ENCODE results near the gene FCHO2.

Gene FCHO2

DNA sequence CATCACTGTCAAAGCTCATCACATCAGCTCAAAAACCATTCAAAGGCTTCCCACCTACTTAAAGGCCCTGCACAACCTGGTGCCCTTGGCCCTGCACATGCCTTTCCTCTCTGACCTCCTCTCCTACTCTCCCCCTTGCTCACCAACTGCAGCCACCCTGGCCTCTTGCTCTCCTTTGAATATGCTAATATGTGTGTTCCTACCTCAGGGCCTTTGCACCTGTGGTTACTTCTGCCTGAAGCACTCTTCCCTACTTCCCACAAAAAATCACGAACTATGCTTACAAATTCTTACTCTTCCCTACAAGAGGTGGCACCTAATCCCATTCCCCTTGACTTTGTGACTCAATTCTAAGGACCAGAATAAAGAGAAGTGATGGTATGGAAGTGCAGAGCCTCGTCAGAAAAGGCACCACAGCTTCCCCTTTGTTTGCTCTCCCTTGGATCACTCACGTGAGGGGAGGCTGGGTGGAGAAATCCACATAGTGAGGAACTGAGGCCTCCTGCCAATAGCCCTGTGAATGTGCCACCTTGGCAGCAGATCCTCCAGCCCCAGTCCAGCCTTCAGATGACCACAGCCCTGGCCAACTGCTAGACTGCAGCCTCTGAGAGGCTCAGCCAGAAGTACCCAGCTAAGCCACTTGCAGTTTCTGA is 161.4 kb downstream of the FCHO2 start:
- TF ChIP-seq, protein P1, sequence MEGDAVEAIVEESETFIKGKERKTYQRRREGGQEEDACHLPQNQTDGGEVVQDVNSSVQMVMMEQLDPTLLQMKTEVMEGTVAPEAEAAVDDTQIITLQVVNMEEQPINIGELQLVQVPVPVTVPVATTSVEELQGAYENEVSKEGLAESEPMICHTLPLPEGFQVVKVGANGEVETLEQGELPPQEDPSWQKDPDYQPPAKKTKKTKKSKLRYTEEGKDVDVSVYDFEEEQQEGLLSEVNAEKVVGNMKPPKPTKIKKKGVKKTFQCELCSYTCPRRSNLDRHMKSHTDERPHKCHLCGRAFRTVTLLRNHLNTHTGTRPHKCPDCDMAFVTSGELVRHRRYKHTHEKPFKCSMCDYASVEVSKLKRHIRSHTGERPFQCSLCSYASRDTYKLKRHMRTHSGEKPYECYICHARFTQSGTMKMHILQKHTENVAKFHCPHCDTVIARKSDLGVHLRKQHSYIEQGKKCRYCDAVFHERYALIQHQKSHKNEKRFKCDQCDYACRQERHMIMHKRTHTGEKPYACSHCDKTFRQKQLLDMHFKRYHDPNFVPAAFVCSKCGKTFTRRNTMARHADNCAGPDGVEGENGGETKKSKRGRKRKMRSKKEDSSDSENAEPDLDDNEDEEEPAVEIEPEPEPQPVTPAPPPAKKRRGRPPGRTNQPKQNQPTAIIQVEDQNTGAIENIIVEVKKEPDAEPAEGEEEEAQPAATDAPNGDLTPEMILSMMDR (conservative IDR thresholded peaks at IDR 0.05) = no peak
- no peak for TF ChIP-seq ZFX (IDR thresholded peaks at IDR 0.05)
- no peak overlapping the region for H3K27ac ChIP-seq

DNA sequence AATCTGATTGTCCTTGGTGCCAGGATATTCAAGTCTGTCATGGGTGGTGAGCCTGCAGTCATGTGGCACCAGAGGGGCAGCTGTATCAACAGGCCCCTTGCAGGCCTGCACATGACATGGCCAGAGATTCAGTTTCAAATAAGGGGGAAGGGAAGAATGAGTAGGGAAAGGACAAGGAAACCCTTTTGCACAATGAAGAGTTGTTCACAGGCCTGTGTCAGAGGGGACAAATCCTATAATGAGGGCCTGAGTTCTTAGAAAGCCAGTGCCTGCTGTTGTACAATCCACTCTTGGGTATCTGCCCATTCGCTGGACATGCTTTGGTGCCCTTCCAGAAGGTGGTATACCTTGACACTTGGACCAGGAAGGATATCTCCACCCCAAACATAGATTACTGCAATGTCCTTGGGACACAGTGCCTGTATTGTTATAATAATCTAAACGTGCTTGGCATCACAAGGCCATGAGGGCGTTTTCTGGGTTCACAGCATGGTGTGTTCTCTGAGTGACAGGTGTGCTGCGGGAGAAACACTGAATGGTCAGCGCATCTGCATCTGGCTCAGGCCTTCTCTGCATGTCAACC is 162.6 kb downstream of the FCHO2 start:
- TF ChIP-seq, protein P1 (conservative IDR thresholded peaks at IDR 0.05) = no peak
- TF ChIP-seq ZFX (IDR thresholded peaks at IDR 0.05) = no peak
- H3K27ac ChIP-seq = no peak overlapping the region

DNA sequence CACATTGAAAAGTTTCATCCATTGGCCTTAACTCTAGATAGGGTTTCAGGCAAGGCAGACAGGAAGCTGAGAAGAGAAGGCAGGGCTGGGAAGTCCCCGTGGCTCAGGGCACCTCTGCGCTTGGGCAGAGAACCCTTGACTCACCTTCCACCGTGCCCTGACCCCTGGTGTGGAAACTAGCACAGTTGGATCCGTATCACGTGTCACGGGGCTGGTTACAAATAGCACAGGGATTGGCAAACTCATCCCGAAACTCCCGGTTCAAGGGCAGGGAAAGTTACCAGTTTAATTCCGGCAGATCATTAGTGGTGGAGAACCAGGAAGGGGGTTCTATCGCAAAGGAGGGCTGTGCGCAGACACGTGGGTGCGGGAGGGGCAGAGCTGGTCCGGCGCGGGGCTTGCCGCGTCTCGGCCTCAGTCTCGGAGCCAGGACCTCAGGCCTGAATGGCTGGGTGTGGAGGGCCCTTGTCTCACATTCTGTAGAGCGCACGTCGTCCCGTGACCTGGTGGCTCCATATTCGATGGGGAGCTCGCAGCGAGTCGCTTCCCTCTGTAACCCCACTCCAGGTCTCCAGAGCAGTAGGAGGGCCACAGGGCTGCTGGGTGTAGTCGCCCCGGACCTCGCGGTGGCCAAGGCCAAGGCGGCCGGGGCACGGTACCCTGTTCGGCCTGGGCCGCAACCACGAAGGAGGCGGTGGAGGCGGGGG is 163.8 kb downstream of the FCHO2 start:
- TF ChIP-seq, protein P1 (conservative IDR thresholded peaks at IDR 0.05) = no peak
- no peak for TF ChIP-seq ZFX (IDR thresholded peaks at IDR 0.05)

DNA sequence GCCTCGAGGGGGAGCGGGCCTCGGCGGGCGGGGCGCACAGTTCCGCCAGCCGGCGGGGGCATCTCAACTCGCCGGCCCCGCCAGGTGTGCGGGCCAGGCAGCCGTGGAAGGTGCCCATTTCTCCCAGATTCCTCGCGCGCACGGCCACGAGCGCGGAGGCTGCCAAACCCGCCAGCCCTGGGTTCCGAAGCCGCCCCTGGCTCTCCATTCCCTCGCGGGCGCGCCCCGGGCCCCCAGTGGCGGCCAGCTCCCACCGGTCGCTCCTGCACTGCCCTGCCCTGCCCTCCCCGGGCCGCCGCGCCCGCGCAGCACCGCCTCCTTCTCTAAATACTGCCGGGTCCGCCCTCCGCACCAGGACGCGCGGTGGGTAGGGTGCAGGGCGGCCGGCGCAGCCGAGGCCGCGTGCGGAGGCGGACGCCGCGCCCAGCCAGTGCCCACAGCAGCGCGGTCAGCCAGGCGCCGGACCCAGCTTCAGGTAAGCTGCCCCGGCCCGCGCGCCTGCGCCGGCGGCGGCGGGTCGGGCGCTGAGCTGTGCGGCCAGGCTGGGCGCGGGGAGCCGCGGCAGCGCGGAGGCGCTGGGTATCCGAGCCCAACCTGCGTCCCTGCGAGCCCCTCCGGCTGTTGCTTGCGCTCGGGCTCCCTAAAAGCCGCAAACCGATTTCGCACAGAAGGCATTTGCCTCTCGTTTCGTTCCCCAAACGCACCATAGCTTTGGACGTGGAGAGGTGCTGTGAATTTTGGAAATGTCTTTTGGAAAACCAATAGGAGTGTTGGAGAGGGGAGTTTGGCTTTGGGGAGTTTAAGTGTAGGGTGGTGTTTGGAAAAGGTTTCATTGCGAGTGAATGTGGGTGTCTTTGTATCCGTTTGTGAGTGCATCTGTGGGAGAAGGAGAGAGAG is 164.6 kb downstream of the FCHO2 start, which contains the start of gene TMEM171:
TMEM171 (plus strand) TSS at position 354 of the 897 bp plus-strand sequence. CDS start 2,799 bp downstream, outside the sequence.
- no peak within 1 kb of the TSS for H3K27ac ChIP-seq
- TF ChIP-seq, protein P1 (conservative IDR thresholded peaks at IDR 0.05) = no peak
- TF ChIP-seq ZFX (IDR thresholded peaks at IDR 0.05) = no peak

More for the DNA sequence above, 163.8 kb downstream of the FCHO2 start:
- H3K27ac ChIP-seq = no peak overlapping the region

DNA sequence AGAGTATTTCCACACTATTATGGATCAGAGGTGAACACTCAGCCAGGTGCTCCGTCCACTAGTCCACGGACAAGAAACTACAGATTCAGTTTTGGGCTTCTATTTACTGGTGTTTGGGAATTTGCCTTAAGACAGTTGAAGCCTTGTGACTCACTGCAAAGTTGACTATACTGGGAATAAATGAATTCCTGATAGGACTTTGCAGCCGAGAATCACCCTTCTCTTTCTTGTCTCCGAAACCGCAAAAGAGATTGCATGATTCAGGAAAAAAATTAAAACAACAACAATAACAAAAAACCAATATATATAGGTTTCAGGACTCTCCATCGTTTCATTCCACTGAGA is 165.2 kb downstream of the FCHO2 start:
- no peak overlapping the region for H3K27ac ChIP-seq

DNA sequence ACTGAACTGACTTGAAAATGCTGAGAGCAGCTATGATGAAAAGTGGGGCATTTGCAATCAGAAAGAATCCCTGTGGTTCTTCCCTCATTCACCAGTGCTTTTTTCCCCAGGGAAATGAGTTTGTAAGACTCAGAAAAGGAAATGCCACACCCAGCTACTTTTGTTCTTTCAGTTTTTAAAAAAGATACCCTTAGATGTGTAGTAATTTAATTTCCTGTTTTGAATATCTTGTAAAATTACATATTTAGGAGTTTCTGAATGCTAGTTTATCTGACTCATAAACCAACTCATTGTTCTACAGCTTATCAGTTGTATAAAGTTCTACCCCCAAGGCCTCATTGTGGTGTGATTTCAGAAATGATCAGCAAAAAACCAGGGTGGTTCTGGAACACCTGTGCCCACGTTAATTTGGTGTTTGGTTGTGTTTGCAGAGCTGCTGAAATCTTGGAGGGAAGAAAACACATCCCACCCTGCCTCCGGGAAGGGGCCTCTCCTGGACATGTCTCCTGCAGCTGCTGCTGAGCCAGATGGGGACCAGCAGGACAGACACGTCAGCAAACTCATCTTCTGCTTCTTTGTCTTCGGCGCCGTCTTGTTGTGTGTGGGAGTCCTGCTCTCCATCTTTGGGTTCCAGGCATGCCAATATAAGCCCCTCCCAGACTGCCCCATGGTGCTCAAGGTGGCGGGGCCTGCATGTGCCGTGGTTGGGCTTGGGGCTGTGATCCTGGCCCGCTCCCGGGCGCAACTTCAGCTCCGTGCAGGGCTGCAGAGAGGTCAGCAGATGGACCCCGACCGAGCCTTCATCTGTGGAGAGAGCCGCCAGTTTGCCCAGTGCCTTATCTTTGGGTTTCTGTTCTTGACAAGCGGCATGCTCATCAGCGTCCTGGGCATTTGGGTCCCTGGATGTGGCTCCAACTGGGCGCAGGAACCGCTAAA is 167.3 kb downstream of the FCHO2 start:
- no peak for TF ChIP-seq ZFX (IDR thresholded peaks at IDR 0.05)
- TF ChIP-seq, protein P1 (conservative IDR thresholded peaks at IDR 0.05) = no peak
- no peak overlapping the region for H3K27ac ChIP-seq

More for the DNA sequence above, 165.2 kb downstream of the FCHO2 start:
- TF ChIP-seq, protein P1 (conservative IDR thresholded peaks at IDR 0.05) = no peak
- no peak for TF ChIP-seq ZFX (IDR thresholded peaks at IDR 0.05)

Measured in C4-2B (cell line).